IMR-90 (cell line): ENCODE data around the gene RBM48. TPM values are rescaled to one million over a fixed set of nuclear protein-coding genes. Genes with fewer than 3 reads are reported as not detected.

ENCODE experiments used
- ATAC-seq: fragments of 200-7000 bp; cut with Tn5 transposase; 2 replicates; pipeline ENCODE4 v1.9.1; 2020; ENCODE audit warnings: low read depth, mild to moderate bottlenecking, moderate library complexity
- BruUV-seq: library from RNA; stranded (reverse); fragments of 400-500 nt; replicated peaks from 2 replicates; lab custom pipeline; 2021; lab: Mats Ljungman, UMichigan
- CTCF ChIA-PET: fragments of 300-600 bp; formaldehyde crosslinking; extraction: SDS; loops from one replicate; lab custom pipeline; 2021; ENCODE audit warnings: antibody characterized with exemption; lab: Yijun Ruan, JAX
- POLR2A ChIA-PET: fragments of 300-600 bp; sonication (Branson Sonifier 250); formaldehyde crosslinking; loops from one replicate; lab custom pipeline; 2022; ENCODE audit warnings: antibody characterized with exemption; ENCODE audit not compliant: unreplicated experiment; lab: Charles Lee
- DNase-seq: peaks from one replicate; pipeline ENCODE4 v3.0.0; 2013
- H2AFZ ChIP-seq: replicated peaks from 2 replicates; pipeline ENCODE3; 2013; ENCODE audit warnings: low read length, mild to moderate bottlenecking; ENCODE audit not compliant: poor library complexity
- H2AK5ac ChIP-seq: 2 replicates; pipeline ENCODE4 v1.6.1; 2013; ENCODE audit warnings: low read depth, low read length, inconsistent platforms
- H2AK9ac ChIP-seq: replicated peaks from 2 replicates; pipeline ENCODE3; 2013; ENCODE audit warnings: mild to moderate bottlenecking, low read depth, low read length, moderate library complexity; ENCODE audit not compliant: poor library complexity
- H2BK120ac ChIP-seq: 2 replicates; pipeline ENCODE4 v1.6.1; 2013; ENCODE audit warnings: low read depth, low read length, inconsistent platforms
- H2BK15ac ChIP-seq: 3 replicates; pipeline ENCODE4 v1.6.1; 2013; ENCODE audit warnings: low read depth, low read length, inconsistent platforms
- H2BK20ac ChIP-seq: 2 replicates; pipeline ENCODE4 v1.6.1; 2013; ENCODE audit warnings: low read depth, mild to moderate bottlenecking, inconsistent platforms, low read length, moderate library complexity
- H2BK5ac ChIP-seq: 2 replicates; pipeline ENCODE4 v1.6.1; 2013; ENCODE audit warnings: mild to moderate bottlenecking, low read depth, low read length, inconsistent platforms; ENCODE audit not compliant: poor library complexity, severe bottlenecking
- H3K14ac ChIP-seq: replicated peaks from 2 replicates; pipeline ENCODE4 v1.6.1; 2013; ENCODE audit warnings: low read depth, low read length, inconsistent platforms
- H3K18ac ChIP-seq: 2 replicates; pipeline ENCODE4 v1.6.1; 2013; ENCODE audit warnings: low read depth, low read length, control low read depth
- H3K23ac ChIP-seq: 2 replicates; pipeline ENCODE4 v1.6.1; 2013; ENCODE audit warnings: low read depth, low read length, inconsistent platforms
- H3K27ac ChIP-seq: 2 replicates; pipeline ENCODE4 v1.5.1; 2013; ENCODE audit warnings: mild to moderate bottlenecking, control low read depth, low read length; ENCODE audit not compliant: insufficient read depth
- H3K27me3 ChIP-seq: 2 replicates; pipeline ENCODE4 v1.6.1; 2013; ENCODE audit warnings: low read length; ENCODE audit not compliant: control insufficient read depth, insufficient read depth
- H3K36me3 ChIP-seq: 2 replicates; pipeline ENCODE4 v1.6.1; 2013; ENCODE audit warnings: low read length, mixed read lengths; ENCODE audit not compliant: control insufficient read depth, insufficient read depth
- H3K4ac ChIP-seq: 2 replicates; pipeline ENCODE4 v1.6.1; 2013; ENCODE audit warnings: low read depth, low read length, inconsistent platforms
- H3K4me1 ChIP-seq: 2 replicates; pipeline ENCODE4 v1.6.1; 2013; ENCODE audit warnings: low read length, mixed read lengths; ENCODE audit not compliant: control insufficient read depth, insufficient read depth
- H3K4me2 ChIP-seq: 2 replicates; pipeline ENCODE4 v1.6.1; 2013; ENCODE audit warnings: low read depth, mild to moderate bottlenecking, control low read depth, low read length, moderate library complexity
- H3K4me3 ChIP-seq: 2 replicates; pipeline ENCODE4 v1.5.1; 2013; ENCODE audit warnings: low read depth, mild to moderate bottlenecking, control low read depth, low read length, moderate library complexity; ENCODE audit not compliant: insufficient read depth
- H3K56ac ChIP-seq: 2 replicates; pipeline ENCODE4 v1.6.1; 2013; ENCODE audit warnings: low read length, inconsistent platforms; ENCODE audit not compliant: insufficient read depth; ENCODE audit errors: extremely low read depth
- H3K79me1 ChIP-seq, 2 experiments: 2 replicates each; pipeline ENCODE4 v1.6.1; 2013; ENCODE audit warnings: low read length in 2 of 2, inconsistent platforms in 1 of 2, low read depth in 1 of 2
- H3K9ac ChIP-seq: 2 replicates; pipeline ENCODE4 v1.6.1; 2013; ENCODE audit warnings: low read depth, low read length, control low read depth
- H3K9me1 ChIP-seq: 2 replicates; pipeline ENCODE4 v1.6.1; 2013; ENCODE audit warnings: low read length, inconsistent platforms; ENCODE audit not compliant: insufficient read depth
- H3K9me3 ChIP-seq: 2 replicates; pipeline ENCODE4 v1.6.1; 2013; ENCODE audit warnings: low read length; ENCODE audit not compliant: control insufficient read depth, insufficient read depth
- H4K20me1 ChIP-seq: 2 replicates; pipeline ENCODE4 v1.6.1; 2013; ENCODE audit warnings: low read length, inconsistent platforms; ENCODE audit not compliant: insufficient read depth
- H4K5ac ChIP-seq: 2 replicates; pipeline ENCODE4 v1.6.1; 2013; ENCODE audit warnings: mild to moderate bottlenecking, low read depth, low read length, control low read depth
- H4K8ac ChIP-seq, 2 experiments: 2 replicates each; pipeline ENCODE4 v1.6.1; 2013; ENCODE audit warnings: low read depth in 2 of 2, low read length in 2 of 2, control low read depth in 1 of 2, inconsistent platforms in 1 of 2
- H4K91ac ChIP-seq: 2 replicates; pipeline ENCODE4 v1.6.1; 2013; ENCODE audit warnings: low read depth, low read length, inconsistent platforms; ENCODE audit not compliant: insufficient read depth
- MAFK ChIP-seq: IDR thresholded peaks from 2 replicates; pipeline ENCODE4 v1.6.1; 2012; ENCODE audit warnings: low read depth, low read length, improper control_type of control experiment
- WGBS, 2 experiments: methylation state at CpG; one replicate each; pipeline versions ENCODE4 v1.1.5 to v1.1.7; 2013; ENCODE audit warnings: missing lambda C conversion rate in 2 of 2; ENCODE audit not compliant: insufficient read length in 1 of 2; ENCODE audit errors: extremely low coverage in 2 of 2; 5-methylcytosine and 5-hydroxymethylcytosine counted together
- dilution Hi-C: fragments of 300-500 bp; cut with HindIII; formaldehyde crosslinking; loops from one replicate; pipeline ENCODE4 v1.14.3; 2018; ENCODE audit warnings: low sequenced_read_pairs; ENCODE audit not compliant: unreplicated experiment
- in situ Hi-C: fragments of 300-500 bp; cut with MboI; formaldehyde crosslinking; loops from 3 replicates; pipeline ENCODE4 v1.14.3; 2019; ENCODE audit warnings: low sequenced_read_pairs, inconsistent platforms, mixed read lengths
- intact Hi-C: fragments of 100-400 bp; cut with micrococcal nuclease; formaldehyde crosslinking; loops from 2 replicates; pipeline ENCODE4 v1.10.0; 2022
- polyA plus RNA-seq, 3 experiments: library from polyadenylated mRNA; depleted of rRNA; stranded (reverse); fragments of >200 nt; gene quantifications; 2 replicates each; pipeline ENCODE4 v1.2.3, GENCODE V29; 2012; ENCODE audit warnings: low replicate concordance in 1 of 3
- total RNA-seq: library from RNA; depleted of rRNA; stranded (reverse); fragments of >200 nt; gene quantifications from 2 replicates; pipeline ENCODE4 v1.2.3, GENCODE V29; 2012

The RBM48 gene
- total and polyA plus RNA-seq, 2 of the 4 experiments (the other 2 are of a cell fraction), result 5.1 to 5.6 TPM

DNA sequence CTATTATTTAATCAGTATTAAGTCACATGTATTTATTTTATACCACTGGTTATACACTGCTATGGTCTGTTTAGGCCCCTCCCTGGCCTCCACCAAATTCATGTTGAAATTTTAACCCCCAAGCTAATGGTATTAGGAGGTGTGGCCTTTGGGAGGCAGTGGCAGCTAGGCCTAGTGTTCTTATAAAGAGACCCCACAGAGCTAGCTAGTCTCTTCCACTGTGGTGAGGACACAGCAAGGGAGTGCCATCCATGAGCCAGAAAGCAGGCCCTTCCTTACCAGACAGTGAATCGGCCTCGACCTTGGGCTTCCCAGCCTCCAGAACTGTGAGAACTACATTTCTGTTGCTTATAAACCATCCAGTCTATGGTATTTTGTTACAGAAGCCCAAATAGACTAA, 28.7 kb downstream of the RBM48 start:
- no peaks in the 10 kb centered on the region for H3K9me3 ChIP-seq
- POLR2A ChIA-PET, result no interaction called here
- no TSS peak for BruUV-seq

More for the DNA sequence above, 28.7 kb downstream of the RBM48 start:
- no peak overlapping the region for H2AK5ac ChIP-seq
- H3K18ac ChIP-seq, result no peak overlapping the region
- no peak overlapping the region for H3K9ac ChIP-seq
- H3K56ac ChIP-seq, result no peak overlapping the region
- H3K27ac ChIP-seq, result no peak overlapping the region
- no peak overlapping the region for H2BK15ac ChIP-seq
- CTCF ChIA-PET, result no interaction called here
- TF ChIP-seq MAFK, result no peak
- DNase-seq (no peak), ATAC-seq (no peak)
- no peak overlapping the region for H3K23ac ChIP-seq
- H3K27me3 ChIP-seq, result no peaks in the 10 kb centered on the region
- no peaks in the 10 kb centered on the region for H3K79me1 ChIP-seq
- intact Hi-C loops (no loop called here), in situ Hi-C loops (no loop called here), dilution Hi-C loops (no loop called here)
- H3K14ac ChIP-seq, result no peak overlapping the region
- no peaks in the 10 kb centered on the region for H3K4me1 ChIP-seq
- no peak overlapping the region for H3K4me3 ChIP-seq
- H2BK20ac ChIP-seq, result no peak overlapping the region
- no CpG with 5 or more reads among the region's 2 CpGs for WGBS, 2 experiments
- H3K36me3 ChIP-seq, result peaks cover 5% of the 10 kb centered on the region; the same call in 1 of the 2 replicates
- H4K20me1 ChIP-seq, result no peaks in the 10 kb centered on the region; the same call in 1 of the 2 replicates
- no peak overlapping the region for H2AFZ ChIP-seq
- no peak overlapping the region for H3K4me2 ChIP-seq
- no peak overlapping the region for H4K91ac ChIP-seq
- H4K8ac ChIP-seq, result no peak overlapping the region
- H2BK120ac ChIP-seq, result no peak overlapping the region
- H2BK5ac ChIP-seq, result no peak overlapping the region
- no peak overlapping the region for H2AK9ac ChIP-seq
- H3K4ac ChIP-seq, result no peak overlapping the region
- H4K5ac ChIP-seq, result no peak overlapping the region
- H3K9me1 ChIP-seq, result no peaks in the 10 kb centered on the region
